ENCODE measurements around the gene RHOF. TPM values are rescaled to one million over a fixed set of nuclear protein-coding genes. Genes with fewer than 3 reads are reported as not detected.

The RHOF gene
- polyA plus RNA-seq, 1 experiment, result 5.3 TPM

GRCh38 chr12:121786440-121786825 is 7.1 kb downstream of the RHOF start:
- 0 out of 2 replicates have a peak, but pooled peaks have one; percentile 2 for TF ChIP-seq CTCF (IDR thresholded peaks at IDR 0.05; ENCODE audit: low read depth, low read length)
- DNase-seq (ENCODE audit: low read depth, low spot score), result peak; percentile 68
- CTCF ChIA-PET, result interaction anchor here (0.6 to 2.4 kb wide), 2 partner anchors 9 to 12 kb away, joined by 3 to 14 read pairs; no protein-coding TSS in a partner anchor
- peak overlapping the region; percentile 21 for H3K27ac ChIP-seq (ENCODE audit: low read depth, low read length)
- H3K27me3 ChIP-seq (ENCODE audit: control insufficient read depth, insufficient read depth, low read length), result no peaks in the 10 kb centered on the region
- no peak overlapping the region for H3K4me3 ChIP-seq (ENCODE audit: low read depth, low read length)
- no peaks in the 10 kb centered on the region for H3K9me3 ChIP-seq (ENCODE audit: control insufficient read depth, insufficient read depth, low read length)
- POLR2A ChIA-PET, result interaction anchor here (0.7 kb wide), 1 partner anchor 20 kb away, joined by 3 read pairs; no protein-coding TSS in a partner anchor

GRCh38 chr12:121784460-121784859 is 9.0 kb downstream of the RHOF start:
- Histone ChIP-seq H3K4me3 (ENCODE audit: low read depth, low read length) (no peak overlapping the region), H3K27me3 (ENCODE audit: control insufficient read depth, insufficient read depth, low read length) (no peaks in the 10 kb centered on the region), H3K9me3 (ENCODE audit: control insufficient read depth, insufficient read depth, low read length) (no peaks in the 10 kb centered on the region; the same call in 1 of the 2 replicates), H3K27ac (ENCODE audit: low read depth, low read length) (no peak overlapping the region)
- no peak for DNase-seq (ENCODE audit: low read depth, low spot score)
- ChIA-PET POLR2A (interaction anchor here (0.6 to 0.7 kb wide), 3 partner anchors 10 to 294 kb away, joined by 3 to 6 read pairs (median 3); no protein-coding TSS in a partner anchor), CTCF (interaction anchor here (0.5 to 1.9 kb wide), 4 partner anchors 10 to 104 kb away, joined by 3 to 25 read pairs (median 9); partner anchors contain the start of genes PSMD9 and RHOF)
- no peak for TF ChIP-seq CTCF (IDR thresholded peaks at IDR 0.05; ENCODE audit: low read depth, low read length)

GRCh38 chr12:121783766-121784165 is 9.7 kb downstream of the RHOF start:
- H3K4me3 ChIP-seq (ENCODE audit: low read depth, low read length), result no peak overlapping the region
- H3K27me3 ChIP-seq (ENCODE audit: control insufficient read depth, insufficient read depth, low read length), result no peaks in the 10 kb centered on the region
- no peak for TF ChIP-seq CTCF (IDR thresholded peaks at IDR 0.05; ENCODE audit: low read depth, low read length)
- H3K9me3 ChIP-seq (ENCODE audit: control insufficient read depth, insufficient read depth, low read length), result no peaks in the 10 kb centered on the region; the same call in 1 of the 2 replicates
- ChIA-PET POLR2A (interaction anchor here (0.6 to 0.7 kb wide), 2 partner anchors 116 to 294 kb away, joined by 3 to 6 read pairs; no protein-coding TSS in a partner anchor), CTCF (interaction anchor here (0.9 to 1.9 kb wide), 4 partner anchors 10 to 105 kb away, joined by 3 to 13 read pairs (median 7); partner anchors contain the start of genes PSMD9 and RHOF)
- no peak for DNase-seq (ENCODE audit: low read depth, low spot score)
- no peak overlapping the region for H3K27ac ChIP-seq (ENCODE audit: low read depth, low read length)

GRCh38 chr12:121781998-121782979 is 11.2 kb downstream of the RHOF start:
- no peaks in the 10 kb centered on the region for H3K27me3 ChIP-seq (ENCODE audit: control insufficient read depth, insufficient read depth, low read length)
- H3K4me3 ChIP-seq (ENCODE audit: low read depth, low read length), result no peak overlapping the region
- DNase-seq (ENCODE audit: low read depth, low spot score), result no peak
- CTCF ChIA-PET, result interaction anchor here (0.6 to 5.3 kb wide), 7 partner anchors 9 to 230 kb away, joined by 3 to 54 read pairs (median 4); partner anchors contain the start of gene RHOF
- peak overlapping the region; percentile 57 for H3K27ac ChIP-seq (ENCODE audit: low read depth, low read length)
- no peaks in the 10 kb centered on the region; the same call in 1 of the 2 replicates for H3K9me3 ChIP-seq (ENCODE audit: control insufficient read depth, insufficient read depth, low read length)
- TF ChIP-seq CTCF (IDR thresholded peaks at IDR 0.05; ENCODE audit: low read depth, low read length), result no peak
- POLR2A ChIA-PET, result interaction anchor here (0.6 to 1.2 kb wide), 2 partner anchors 12 to 178 kb away, joined by 6 to 7 read pairs; no protein-coding TSS in a partner anchor

All from AG04450 (cell line).